Bronchus fibroblast of lung (primary cell): ENCODE data around the gene EEFSEC. TPM values are rescaled to one million over a fixed set of nuclear protein-coding genes. Genes with fewer than 3 reads are reported as not detected.

Source experiments
- total RNA-seq: library from RNA; depleted of rRNA; stranded (reverse); fragments of >200 nt; gene quantifications from 2 replicates; pipeline ENCODE4 v1.2.3, GENCODE V29; 2015

The EEFSEC gene, protein sequence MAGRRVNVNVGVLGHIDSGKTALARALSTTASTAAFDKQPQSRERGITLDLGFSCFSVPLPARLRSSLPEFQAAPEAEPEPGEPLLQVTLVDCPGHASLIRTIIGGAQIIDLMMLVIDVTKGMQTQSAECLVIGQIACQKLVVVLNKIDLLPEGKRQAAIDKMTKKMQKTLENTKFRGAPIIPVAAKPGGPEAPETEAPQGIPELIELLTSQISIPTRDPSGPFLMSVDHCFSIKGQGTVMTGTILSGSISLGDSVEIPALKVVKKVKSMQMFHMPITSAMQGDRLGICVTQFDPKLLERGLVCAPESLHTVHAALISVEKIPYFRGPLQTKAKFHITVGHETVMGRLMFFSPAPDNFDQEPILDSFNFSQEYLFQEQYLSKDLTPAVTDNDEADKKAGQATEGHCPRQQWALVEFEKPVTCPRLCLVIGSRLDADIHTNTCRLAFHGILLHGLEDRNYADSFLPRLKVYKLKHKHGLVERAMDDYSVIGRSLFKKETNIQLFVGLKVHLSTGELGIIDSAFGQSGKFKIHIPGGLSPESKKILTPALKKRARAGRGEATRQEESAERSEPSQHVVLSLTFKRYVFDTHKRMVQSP
- 16.1 and 18.9 TPM in 2 replicates for total RNA-seq

DNA sequence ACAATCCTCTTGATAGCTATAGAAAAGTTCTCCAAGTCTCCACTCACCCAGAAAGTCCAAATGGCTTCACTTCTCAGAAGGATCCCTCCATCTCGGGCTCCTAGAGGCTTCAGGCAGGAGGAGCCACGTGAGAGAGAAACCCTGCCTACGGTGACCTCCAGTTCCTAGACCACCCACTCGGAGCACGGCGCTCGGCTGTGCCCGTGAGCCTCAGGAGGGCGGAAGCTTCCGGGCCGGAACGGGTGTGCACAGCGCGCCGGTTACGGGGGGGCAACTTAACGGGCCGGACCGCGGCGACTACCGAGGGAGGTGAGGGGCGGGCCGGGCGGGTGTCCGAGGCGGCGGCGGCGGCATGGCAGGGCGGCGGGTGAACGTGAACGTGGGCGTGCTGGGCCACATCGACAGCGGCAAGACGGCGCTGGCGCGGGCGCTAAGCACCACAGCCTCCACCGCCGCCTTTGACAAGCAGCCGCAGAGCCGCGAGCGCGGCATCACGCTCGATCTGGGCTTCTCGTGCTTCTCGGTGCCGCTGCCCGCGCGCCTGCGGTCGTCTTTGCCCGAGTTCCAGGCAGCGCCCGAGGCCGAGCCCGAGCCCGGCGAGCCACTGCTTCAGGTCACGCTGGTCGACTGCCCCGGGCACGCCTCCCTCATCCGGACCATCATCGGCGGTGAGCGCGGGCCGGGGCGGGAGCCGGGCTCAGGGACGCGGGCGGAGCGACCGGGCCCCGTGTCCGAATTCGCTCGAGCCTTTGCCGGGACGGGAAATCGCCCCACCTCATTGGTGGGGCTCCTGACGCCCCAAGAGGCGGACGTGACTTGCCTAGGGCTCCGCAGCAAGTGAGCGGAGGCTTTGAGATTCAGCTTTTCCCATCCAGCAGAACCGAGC lies at the start of gene EEFSEC:
EEFSEC (plus strand) TSS at position 326 of the 886 bp plus-strand sequence; CDS start at position 353, 27 bp downstream.

DNA sequence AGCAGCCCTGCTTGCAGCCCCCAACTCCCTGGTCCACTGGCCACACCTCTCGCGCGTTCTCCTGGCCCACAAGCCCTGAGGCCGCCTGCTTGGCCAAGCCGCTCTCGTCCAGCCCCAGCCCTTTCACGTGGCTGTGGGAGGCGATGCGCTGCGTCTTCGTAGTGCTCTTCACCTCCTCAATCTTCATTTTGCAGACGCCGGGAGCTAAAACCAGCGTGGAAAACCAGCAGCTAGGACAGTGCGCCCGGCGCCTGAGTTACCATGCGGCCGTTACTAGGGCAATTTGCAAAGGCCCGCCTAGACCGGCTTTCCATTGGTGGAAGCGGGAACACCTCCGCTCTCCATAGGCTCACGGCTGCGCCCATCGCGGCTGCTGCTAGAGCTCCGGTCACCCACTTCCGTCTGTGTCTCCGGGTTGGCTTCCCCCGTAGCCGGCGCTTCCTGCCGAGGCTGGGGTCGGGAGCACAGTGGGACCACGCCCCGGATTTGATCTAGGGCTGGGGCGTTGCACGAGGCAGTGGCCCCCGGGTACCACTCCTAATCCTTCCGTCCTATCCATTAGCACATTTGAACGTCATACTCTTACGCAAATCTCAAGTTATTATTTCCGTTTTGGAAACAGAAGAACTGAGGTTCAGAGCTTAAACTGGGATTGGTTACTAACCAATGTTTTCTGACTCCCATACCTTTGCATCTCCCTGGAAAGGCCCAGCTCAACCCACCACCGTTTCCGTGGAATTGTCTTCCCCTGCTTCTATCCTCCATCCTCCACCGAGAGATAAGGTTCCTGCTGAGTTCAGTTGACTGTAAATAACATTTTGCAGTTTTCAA lies 29.5 kb upstream of the EEFSEC start, which contains the start of gene RUVBL1:
RUVBL1 (minus strand) TSS at position 275 of the 831 bp plus-strand sequence; CDS start at position 187, 88 bp downstream.

Other genes with a start within 250 kb of the EEFSEC start
- gene KBTBD12, start 238.2 kb upstream of the EEFSEC start, total RNA-seq = not detected in 2 replicates
- gene SEC61A1, start 101.0 kb upstream of the EEFSEC start, total RNA-seq = 256 and 265 TPM in 2 replicates
- 89.3 and 91.7 TPM in 2 replicates for gene RUVBL1, start 29.7 kb upstream of the EEFSEC start, total RNA-seq